Neural cell (in vitro differentiated cells): ENCODE measurements around the gene LRRTM2. TPM values are rescaled to one million over a fixed set of nuclear protein-coding genes. Genes with fewer than 3 reads are reported as not detected.

ENCODE experiments used
- H2AFZ ChIP-seq: fragments of 200-600, 300-800 bp; sonication (generic), shearing (Covaris generic); 2 replicates; pipeline ENCODE4 v1.6.0; 2014; ENCODE audit warnings: low read depth, mild to moderate bottlenecking, antibody characterized with exemption, low read length, moderate library complexity
- H3F3A ChIP-seq: fragments of 200-600 bp; shearing (Covaris generic); 2 replicates; pipeline ENCODE4 v1.6.1; 2016; ENCODE audit warnings: mild to moderate bottlenecking, moderate library complexity, mixed read lengths, antibody characterized with exemption, low read length; ENCODE audit not compliant: insufficient read depth, poor library complexity, severe bottlenecking
- H3K27ac ChIP-seq: fragments of 200-600, 300-800 bp; sonication (generic), shearing (Covaris generic); 2 replicates; pipeline ENCODE4 v1.5.1; 2014; ENCODE audit warnings: mild to moderate bottlenecking, low read length, moderate library complexity
- H3K27me3 ChIP-seq: fragments of 300-800, 200-600 bp; sonication (generic), shearing (Covaris generic); 2 replicates; pipeline ENCODE4 v1.6.0; 2014; ENCODE audit warnings: mild to moderate bottlenecking, low read depth, low read length, moderate library complexity; ENCODE audit not compliant: insufficient read depth
- H3K36me3 ChIP-seq: fragments of 300-800, 200-600 bp; sonication (generic), shearing (Covaris generic); 2 replicates; pipeline ENCODE4 v1.5.1; 2014; ENCODE audit warnings: mild to moderate bottlenecking, antibody characterized with exemption, low read length, moderate library complexity; ENCODE audit not compliant: insufficient read depth
- H3K4me2 ChIP-seq: fragments of 300-800, 200-600 bp; sonication (generic), shearing (Covaris generic); 2 replicates; pipeline ENCODE4 v1.6.0; 2014; ENCODE audit warnings: mild to moderate bottlenecking, low read length
- H3K4me3 ChIP-seq: fragments of 300-800, 200-600 bp; sonication (generic), shearing (Covaris generic); 2 replicates; pipeline ENCODE4 v1.5.1; 2014; ENCODE audit warnings: mild to moderate bottlenecking, low read length, moderate library complexity
- H3K79me2 ChIP-seq: fragments of 200-600 bp; shearing (Covaris generic); replicated peaks from 2 replicates; pipeline ENCODE4 v1.6.0; 2014; ENCODE audit warnings: mild to moderate bottlenecking, low read length, moderate library complexity; ENCODE audit not compliant: insufficient read depth
- H3K9ac ChIP-seq: fragments of 300-800, 200-600 bp; sonication (generic), shearing (Covaris generic); 2 replicates; pipeline ENCODE4 v1.6.1; 2016; ENCODE audit warnings: mild to moderate bottlenecking, low read length, mixed read lengths
- H3K9me2 ChIP-seq: fragments of 200-600 bp; shearing (Covaris generic); 2 replicates; pipeline ENCODE4 v1.6.1; 2016; ENCODE audit warnings: mild to moderate bottlenecking, low read length, mixed read lengths; ENCODE audit not compliant: insufficient read depth
- H3K9me3 ChIP-seq: fragments of 200-600, 300-800 bp; sonication (generic), shearing (Covaris generic); 2 replicates; pipeline ENCODE4 v1.6.1; 2016; ENCODE audit warnings: mild to moderate bottlenecking, mixed run types, low read length, moderate library complexity, mixed read lengths
- H4K20me1 ChIP-seq: fragments of 200-600 bp; shearing (Covaris generic); 2 replicates; pipeline ENCODE4 v1.6.1; 2016; ENCODE audit warnings: mild to moderate bottlenecking, mixed run types; ENCODE audit not compliant: insufficient read depth
- EP300 ChIP-seq: fragments of 450-650 bp; conservative IDR thresholded peaks from 2 replicates; pipeline ENCODE4 v1.6.1; 2014; ENCODE audit warnings: antibody characterized with exemption, mild to moderate bottlenecking, moderate library complexity; ENCODE audit not compliant: poor library complexity, severe bottlenecking
- EZH2 ChIP-seq: fragments of 200-600, 300-800 bp; shearing (Covaris generic), sonication (generic); IDR thresholded peaks from 2 replicates; pipeline ENCODE4 v1.6.1; 2014; ENCODE audit warnings: antibody characterized with exemption, low read length, borderline replicate concordance, mild to moderate bottlenecking; ENCODE audit not compliant: insufficient read depth, poor library complexity, severe bottlenecking
- MXI1 ChIP-seq: fragments of 450-650 bp; conservative IDR thresholded peaks from 2 replicates; pipeline ENCODE4 v1.6.1; 2014; ENCODE audit warnings: antibody characterized with exemption, mild to moderate bottlenecking; ENCODE audit not compliant: poor library complexity, severe bottlenecking
- POLR2AphosphoS5 ChIP-seq: IDR thresholded peaks from 2 replicates; pipeline ENCODE4 v1.6.1; 2012
- RAD21 ChIP-seq: fragments of 450-650 bp; conservative IDR thresholded peaks from 2 replicates; pipeline ENCODE4 v1.6.1; 2014; ENCODE audit warnings: antibody characterized with exemption, mild to moderate bottlenecking, moderate library complexity
- SMC3 ChIP-seq: fragments of 450-650 bp; conservative IDR thresholded peaks from 2 replicates; pipeline ENCODE4 v1.6.1; 2014; ENCODE audit warnings: antibody characterized with exemption, mild to moderate bottlenecking, moderate library complexity; ENCODE audit not compliant: poor library complexity
- TAF1 ChIP-seq: IDR thresholded peaks from 2 replicates; pipeline ENCODE4 v1.6.1; 2012; ENCODE audit warnings: low read depth
- polyA plus RNA-seq: library from polyadenylated mRNA; depleted of rRNA; stranded (reverse); fragments of >200 nt; gene quantifications from 2 replicates; pipeline ENCODE4 v1.2.3, GENCODE V29; 2014
- TF ChIP-seq, protein P1 (sequence below): IDR thresholded peaks from 2 replicates; pipeline ENCODE4 v1.6.1; 2012; ENCODE audit warnings: borderline replicate concordance
- TF ChIP-seq, protein P2 (sequence below): fragments of 450-650 bp; IDR thresholded peaks from 2 replicates; pipeline ENCODE4 v1.5.1; 2014; ENCODE audit warnings: antibody characterized with exemption, mild to moderate bottlenecking, moderate library complexity; ENCODE audit not compliant: poor library complexity, severe bottlenecking

The LRRTM2 gene
- polyA plus RNA-seq, 1 donor from 2014 or later: 5.9 TPM

DNA sequence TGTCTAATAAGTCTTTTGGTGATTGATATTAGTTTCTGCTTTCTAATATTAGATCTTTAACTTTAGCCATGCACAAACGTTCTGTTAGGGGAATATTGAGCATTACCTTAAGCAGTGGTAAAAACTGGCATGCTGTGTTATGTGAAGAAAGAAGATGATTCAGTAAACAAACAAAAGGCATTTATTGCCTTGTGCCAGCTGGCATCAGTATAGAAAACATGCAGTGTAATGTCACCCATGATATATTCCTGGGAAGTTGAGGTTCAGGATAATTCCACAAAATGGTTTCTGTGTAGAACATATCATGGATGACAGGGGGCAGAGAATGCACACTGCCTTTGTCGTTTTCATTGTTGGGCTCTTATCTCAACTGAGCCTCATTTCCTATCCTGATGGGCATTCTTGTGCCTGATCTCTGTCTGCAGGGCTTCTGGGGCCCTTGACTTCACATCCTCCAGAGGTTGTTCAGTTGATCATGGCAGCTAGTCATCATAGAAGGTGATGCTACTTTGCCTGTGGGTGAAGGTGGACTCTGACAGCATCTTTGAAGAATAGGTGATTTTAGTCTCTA is 24.2 kb downstream of the LRRTM2 start:
- Histone ChIP-seq H4K20me1 (no peaks in the 10 kb centered on the region), H3K9ac (no peak overlapping the region), H3K27ac (no peak overlapping the region), H3K4me2 (no peak overlapping the region), H3K27me3 (no peaks in the 10 kb centered on the region), H3F3A (no peaks in the 10 kb centered on the region), H3K4me3 (no peak overlapping the region), H2AFZ (no peak overlapping the region), H3K79me2 (no peaks in the 10 kb centered on the region), H3K36me3 (no peaks in the 10 kb centered on the region), H3K9me3 (no peaks in the 10 kb centered on the region), H3K9me2 (no peaks in the 10 kb centered on the region)
- TF ChIP-seq, protein P1, sequence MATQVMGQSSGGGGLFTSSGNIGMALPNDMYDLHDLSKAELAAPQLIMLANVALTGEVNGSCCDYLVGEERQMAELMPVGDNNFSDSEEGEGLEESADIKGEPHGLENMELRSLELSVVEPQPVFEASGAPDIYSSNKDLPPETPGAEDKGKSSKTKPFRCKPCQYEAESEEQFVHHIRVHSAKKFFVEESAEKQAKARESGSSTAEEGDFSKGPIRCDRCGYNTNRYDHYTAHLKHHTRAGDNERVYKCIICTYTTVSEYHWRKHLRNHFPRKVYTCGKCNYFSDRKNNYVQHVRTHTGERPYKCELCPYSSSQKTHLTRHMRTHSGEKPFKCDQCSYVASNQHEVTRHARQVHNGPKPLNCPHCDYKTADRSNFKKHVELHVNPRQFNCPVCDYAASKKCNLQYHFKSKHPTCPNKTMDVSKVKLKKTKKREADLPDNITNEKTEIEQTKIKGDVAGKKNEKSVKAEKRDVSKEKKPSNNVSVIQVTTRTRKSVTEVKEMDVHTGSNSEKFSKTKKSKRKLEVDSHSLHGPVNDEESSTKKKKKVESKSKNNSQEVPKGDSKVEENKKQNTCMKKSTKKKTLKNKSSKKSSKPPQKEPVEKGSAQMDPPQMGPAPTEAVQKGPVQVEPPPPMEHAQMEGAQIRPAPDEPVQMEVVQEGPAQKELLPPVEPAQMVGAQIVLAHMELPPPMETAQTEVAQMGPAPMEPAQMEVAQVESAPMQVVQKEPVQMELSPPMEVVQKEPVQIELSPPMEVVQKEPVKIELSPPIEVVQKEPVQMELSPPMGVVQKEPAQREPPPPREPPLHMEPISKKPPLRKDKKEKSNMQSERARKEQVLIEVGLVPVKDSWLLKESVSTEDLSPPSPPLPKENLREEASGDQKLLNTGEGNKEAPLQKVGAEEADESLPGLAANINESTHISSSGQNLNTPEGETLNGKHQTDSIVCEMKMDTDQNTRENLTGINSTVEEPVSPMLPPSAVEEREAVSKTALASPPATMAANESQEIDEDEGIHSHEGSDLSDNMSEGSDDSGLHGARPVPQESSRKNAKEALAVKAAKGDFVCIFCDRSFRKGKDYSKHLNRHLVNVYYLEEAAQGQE: no peak
- TF ChIP-seq SMC3: no peak
- no peak for TF ChIP-seq TAF1
- TF ChIP-seq, protein P2, sequence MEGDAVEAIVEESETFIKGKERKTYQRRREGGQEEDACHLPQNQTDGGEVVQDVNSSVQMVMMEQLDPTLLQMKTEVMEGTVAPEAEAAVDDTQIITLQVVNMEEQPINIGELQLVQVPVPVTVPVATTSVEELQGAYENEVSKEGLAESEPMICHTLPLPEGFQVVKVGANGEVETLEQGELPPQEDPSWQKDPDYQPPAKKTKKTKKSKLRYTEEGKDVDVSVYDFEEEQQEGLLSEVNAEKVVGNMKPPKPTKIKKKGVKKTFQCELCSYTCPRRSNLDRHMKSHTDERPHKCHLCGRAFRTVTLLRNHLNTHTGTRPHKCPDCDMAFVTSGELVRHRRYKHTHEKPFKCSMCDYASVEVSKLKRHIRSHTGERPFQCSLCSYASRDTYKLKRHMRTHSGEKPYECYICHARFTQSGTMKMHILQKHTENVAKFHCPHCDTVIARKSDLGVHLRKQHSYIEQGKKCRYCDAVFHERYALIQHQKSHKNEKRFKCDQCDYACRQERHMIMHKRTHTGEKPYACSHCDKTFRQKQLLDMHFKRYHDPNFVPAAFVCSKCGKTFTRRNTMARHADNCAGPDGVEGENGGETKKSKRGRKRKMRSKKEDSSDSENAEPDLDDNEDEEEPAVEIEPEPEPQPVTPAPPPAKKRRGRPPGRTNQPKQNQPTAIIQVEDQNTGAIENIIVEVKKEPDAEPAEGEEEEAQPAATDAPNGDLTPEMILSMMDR: no peak
- no peak for TF ChIP-seq EZH2
- TF ChIP-seq POLR2AphosphoS5: no peak
- no peak for TF ChIP-seq RAD21

DNA sequence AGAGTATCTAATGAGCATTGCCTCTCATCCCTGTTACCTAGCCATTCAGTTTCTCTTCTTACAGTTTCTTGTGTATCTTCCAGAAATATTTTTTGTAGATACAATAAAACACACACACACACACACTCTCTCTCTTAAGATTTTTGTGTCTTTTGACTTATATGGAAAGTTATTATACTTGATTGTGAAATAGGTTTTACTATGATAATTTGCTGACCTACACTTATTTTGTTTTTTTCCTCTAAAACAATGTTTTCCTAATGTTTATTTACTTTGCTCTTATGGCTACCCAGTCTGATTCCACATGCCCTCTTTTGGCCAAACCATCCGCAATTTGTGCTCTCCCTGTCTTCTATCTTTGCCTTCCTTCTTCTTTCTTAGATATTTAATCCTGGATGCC is 25.3 kb downstream of the LRRTM2 start:
- no peaks in the 10 kb centered on the region for H3K9me3 ChIP-seq
- H3K9me2 ChIP-seq: no peaks in the 10 kb centered on the region
- no peaks in the 10 kb centered on the region for H3K36me3 ChIP-seq
- H3K27me3 ChIP-seq: no peaks in the 10 kb centered on the region
- no peak overlapping the region for H3K4me3 ChIP-seq
- H3K4me2 ChIP-seq: no peak overlapping the region
- H3K27ac ChIP-seq: no peak overlapping the region
- no peak overlapping the region for H2AFZ ChIP-seq
- H3K9ac ChIP-seq: no peak overlapping the region
- TF ChIP-seq RAD21: no peak
- no peak for TF ChIP-seq TAF1
- no peak for TF ChIP-seq SMC3
- no peak for TF ChIP-seq MXI1
- no peak for TF ChIP-seq POLR2AphosphoS5
- TF ChIP-seq, protein P1: no peak
- TF ChIP-seq, protein P2: no peak
- no peak for TF ChIP-seq EP300
- no peak for TF ChIP-seq EZH2
- H4K20me1 ChIP-seq: no peaks in the 10 kb centered on the region
- H3K79me2 ChIP-seq: peaks cover 4% of the 10 kb centered on the region
- no peaks in the 10 kb centered on the region for H3F3A ChIP-seq
